Left hindlimb (tissue), 1 donor: ENCODE measurements around the gene MAN1A2.

Experiments
- DNase-seq: peaks from one replicate; pipeline ENCODE4 v3.0.0-alpha.2; 2018

The MAN1A2 gene

DNA sequence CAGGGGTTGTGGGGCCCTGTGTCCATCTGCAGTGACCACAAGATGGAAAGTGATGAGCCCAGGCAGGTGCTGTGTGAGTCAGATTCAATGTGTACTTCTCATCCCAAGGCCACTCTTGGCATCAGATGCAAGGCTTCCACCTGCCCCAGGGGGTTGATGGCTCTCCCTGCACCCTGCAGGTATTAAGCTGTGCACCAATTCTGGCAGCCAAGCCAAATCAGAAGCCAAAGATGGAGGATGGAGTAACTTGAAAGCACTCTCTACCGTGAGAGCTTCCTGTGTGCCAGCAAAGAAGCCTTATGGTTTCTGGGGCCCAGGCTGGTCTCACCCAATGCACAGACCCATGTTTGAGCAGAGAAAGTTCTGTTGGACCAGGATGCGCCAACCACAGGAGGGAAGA lies 194.3 kb downstream of the MAN1A2 start:
- no peak for DNase-seq

- no peak for DNase-seq
Measured at GRCh38 chr1:117562581-117563491, 195.6 kb downstream of the MAN1A2 start.

GRCh38 chr1:117563492-117563875 lies 196.2 kb downstream of the MAN1A2 start:
- DNase-seq: no peak

- no peak for DNase-seq
Measured at GRCh38 chr1:117564227-117565075, 197.2 kb downstream of the MAN1A2 start.

DNA sequence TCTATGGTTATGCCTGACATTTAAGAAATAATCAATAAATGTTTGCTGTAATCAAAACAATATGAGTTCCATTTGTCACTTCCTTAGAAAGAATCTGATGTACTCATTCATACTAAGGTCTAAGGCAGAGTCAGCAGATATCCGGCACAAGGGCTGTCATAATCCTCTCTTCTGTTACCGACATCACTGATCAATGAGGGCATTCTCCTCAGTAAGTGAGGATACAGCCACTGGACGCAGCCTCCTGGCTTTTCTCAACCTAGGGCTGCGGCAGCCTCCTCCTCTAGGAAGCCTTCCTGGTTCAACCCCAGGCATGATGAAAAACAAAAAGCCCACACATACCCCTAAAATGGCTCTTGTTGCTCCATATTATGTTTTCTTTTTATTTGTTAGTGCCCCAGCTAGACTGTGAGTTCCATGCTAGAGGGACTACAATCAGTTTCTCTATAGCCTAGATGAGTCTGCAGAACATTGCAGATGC lies 197.9 kb downstream of the MAN1A2 start:
- no peak for DNase-seq

GRCh38 chr1:117565745-117566455 lies 198.7 kb downstream of the MAN1A2 start:
- DNase-seq: no peak

DNA sequence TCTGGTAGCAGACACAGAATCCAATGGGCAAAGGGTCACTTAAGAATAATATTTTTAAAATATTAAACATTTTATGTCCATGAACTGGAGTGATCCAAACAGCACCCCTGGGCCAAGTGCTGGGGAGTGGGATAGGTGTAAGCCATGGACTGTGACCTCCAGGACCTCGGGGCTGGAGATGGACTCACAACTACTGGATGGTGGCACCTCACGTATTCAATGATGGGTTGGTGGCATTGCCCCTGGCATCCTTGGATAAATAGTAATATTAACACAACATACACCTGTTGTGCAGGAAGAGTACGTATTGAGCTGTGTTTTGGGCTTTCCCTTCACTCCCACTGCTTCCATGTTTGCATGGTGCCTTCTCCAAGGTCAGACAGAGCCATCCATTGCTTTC lies 199.3 kb downstream of the MAN1A2 start:
- DNase-seq: no peak

- no peak for DNase-seq
Measured at GRCh38 chr1:117567435-117567834, 200.2 kb downstream of the MAN1A2 start.

DNA sequence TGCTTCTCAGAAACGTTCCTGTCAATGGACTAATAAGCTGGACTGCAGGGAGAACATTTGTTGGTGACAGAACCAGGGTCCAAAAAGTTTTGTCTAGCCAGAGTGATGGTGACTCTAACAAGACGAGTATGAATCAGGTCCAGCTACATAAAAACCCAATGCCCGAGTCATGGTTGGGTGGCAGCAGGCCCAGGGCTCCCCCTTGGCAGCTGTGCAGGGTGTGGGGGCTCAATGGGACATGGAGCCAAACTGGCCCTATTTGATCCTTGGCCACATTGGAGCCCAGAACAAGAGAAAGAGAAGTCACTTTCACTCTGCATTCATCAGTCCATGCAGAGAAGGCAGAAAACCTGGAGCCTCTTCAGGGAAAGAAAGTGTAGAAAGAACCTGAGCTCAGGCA lies 200.7 kb downstream of the MAN1A2 start:
- no peak for DNase-seq

GRCh38 chr1:117568999-117569398 lies 201.8 kb downstream of the MAN1A2 start:
- no peak for DNase-seq

GRCh38 chr1:117569856-117570255 lies 202.6 kb downstream of the MAN1A2 start:
- DNase-seq: no peak

- no peak for DNase-seq
Measured at GRCh38 chr1:117570988-117571409, 203.8 kb downstream of the MAN1A2 start.

- no peak for DNase-seq
Measured at GRCh38 chr1:117571496-117571895, 204.2 kb downstream of the MAN1A2 start.

DNA sequence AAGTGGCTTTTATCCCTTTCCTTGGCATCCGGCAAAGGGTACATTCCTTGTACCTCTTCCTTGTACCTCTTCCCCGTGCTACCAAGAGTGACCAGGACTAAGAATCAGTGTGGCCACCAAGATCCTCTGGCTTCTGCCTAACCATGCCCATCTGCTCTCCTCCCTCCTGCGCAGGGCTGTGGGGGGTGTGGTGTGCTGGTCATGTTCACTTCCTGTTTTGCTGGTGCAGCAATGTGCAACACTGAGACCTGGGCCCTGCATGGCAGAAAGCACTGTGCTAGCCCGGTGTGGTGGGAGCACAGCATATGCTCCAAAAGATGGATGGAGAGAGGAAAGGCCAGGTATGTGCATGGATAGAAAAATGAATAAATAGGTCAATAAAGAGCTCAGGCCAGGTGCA lies 205.3 kb downstream of the MAN1A2 start:
- DNase-seq: no peak

DNA sequence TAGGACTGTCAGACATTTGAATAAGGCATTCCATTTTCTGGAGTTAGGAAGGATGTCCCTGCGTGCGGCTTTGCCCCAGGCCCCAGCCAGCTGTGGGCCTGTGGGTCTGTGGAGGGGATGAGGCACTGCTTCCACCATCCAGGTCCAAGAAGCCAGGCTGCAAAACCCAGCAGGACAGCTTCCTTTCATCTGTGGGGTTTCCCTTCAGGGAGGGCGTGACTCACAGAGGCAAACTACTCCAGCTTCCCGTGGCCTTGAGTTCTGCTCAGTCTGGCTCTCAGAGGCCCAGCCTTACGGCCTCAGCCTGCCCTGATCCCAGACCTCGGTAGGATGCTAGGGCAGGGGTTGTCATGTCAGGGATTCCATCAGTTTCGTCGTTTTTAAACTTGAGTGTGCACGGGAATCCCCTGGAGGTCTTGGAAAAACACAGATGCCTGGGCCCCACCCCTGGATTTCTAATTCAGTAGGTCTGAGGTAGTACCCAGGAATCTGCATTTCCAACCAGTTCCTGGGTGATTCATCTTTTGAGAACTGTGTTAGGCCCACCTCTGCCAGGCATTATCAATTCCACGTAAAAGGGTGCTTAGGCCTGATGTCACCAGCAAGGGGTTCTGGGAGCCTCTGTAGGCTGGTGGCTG lies 206.3 kb downstream of the MAN1A2 start:
- DNase-seq: no peak

GRCh38 chr1:117574161-117574835 lies 207.0 kb downstream of the MAN1A2 start:
- no peak for DNase-seq

DNA sequence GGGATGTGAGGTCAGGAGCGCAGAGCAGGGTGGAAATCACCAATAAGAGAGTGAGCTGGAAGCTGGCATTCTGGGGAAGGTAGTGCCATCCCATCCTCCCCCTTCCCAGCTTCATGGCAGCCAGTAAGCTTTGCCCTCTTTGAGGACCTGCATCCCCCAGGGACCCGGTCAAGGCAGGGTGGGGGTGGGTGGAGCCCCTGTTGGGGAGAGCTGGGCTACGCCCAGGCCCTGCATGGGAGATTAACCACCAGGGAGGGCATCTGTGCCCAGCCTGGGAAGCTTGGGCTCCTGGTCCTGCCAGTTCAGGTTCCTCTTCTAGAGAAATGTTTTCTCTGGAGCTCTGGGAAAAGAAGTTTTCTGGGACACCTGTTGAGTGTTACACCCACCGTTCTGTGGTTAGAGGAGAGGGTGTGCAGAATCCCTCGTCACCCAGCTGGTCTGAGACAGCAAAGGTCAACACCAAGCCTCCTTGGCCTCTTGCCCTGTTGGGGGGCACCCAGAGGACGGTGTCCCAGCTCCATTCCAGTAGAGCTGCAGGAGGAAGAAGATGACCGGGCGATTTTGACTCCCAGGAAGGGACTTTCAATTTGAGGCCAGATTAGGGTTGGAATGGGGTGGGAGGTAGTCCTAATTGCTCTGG lies 208.5 kb downstream of the MAN1A2 start:
- DNase-seq: no peak

GRCh38 chr1:117576236-117576635 lies 209.0 kb downstream of the MAN1A2 start:
- no peak for DNase-seq

GRCh38 chr1:117577191-117577885 lies 210.1 kb downstream of the MAN1A2 start:
- DNase-seq: no peak

DNA sequence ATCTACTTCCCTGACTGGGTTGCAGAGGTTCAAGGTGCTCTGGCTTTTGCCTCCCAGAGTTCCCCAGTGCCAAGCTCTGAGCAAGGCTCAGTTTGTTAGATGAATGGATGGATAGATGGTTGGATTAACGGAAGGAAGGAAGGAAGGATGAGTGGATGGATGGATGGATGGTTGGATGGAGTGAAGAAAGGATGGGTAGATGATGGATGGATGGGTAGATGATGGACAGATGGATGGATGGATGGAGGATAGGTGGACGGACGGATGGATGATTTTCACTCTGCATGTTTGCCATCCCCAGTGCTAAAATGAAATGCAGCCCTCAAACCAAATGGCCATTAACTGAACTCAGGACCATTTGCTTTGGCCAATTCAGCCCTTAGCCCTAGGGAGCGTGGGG lies 211.2 kb downstream of the MAN1A2 start:
- no peak for DNase-seq
